Measurements from ENCODE around the gene ITFG2.

DNA sequence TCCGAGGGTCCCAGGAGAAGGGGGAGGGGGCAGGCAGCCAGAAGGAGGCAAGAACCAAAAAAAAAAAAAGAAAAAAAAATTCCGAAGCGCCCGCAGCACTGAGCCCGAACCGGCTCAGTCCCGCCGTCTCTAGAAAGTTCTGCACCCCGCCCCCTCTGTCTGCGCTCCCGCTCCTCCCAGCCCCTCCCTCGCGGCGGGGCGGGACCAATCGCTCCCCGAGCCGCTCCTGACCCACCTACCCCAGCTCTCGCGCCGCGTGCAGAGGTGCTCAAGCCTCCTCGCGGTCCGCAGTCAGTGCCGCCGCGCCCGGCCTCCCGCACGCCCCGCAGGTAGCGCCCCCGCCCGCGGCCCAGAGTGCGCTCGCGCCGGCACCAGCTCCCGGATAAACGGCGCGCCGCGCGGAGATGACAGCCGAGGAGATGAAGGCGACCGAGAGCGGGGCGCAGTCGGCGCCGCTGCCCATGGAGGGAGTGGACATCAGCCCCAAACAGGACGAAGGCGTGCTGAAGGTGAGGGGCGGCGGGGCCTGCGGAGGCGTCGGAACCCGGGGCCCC, 17.7 kb upstream of the ITFG2 start, which contains the start of gene FKBP4:
- TF ChIP-seq CTCF (optimal IDR thresholded peaks at IDR 0.05 in 1 of 3, IDR thresholded peaks at IDR 0.05 in 1 of 3, conservative IDR thresholded peaks at IDR 0.05 in 1 of 3; ENCODE audit: extremely low read depth in 1 of 3, insufficient read depth in 2 of 3, low read length in 3 of 3) (no peak), EZH2 (IDR thresholded peaks at IDR 0.05; ENCODE audit: low read length) (no peak)
